ENCODE data around the gene OSCAR. TPM values are rescaled to one million over a fixed set of nuclear protein-coding genes. Genes with fewer than 3 reads are reported as not detected.

The OSCAR gene
- total RNA-seq, 4 donors from 2014 or later, result 0.49 to 2.7 (median 1.8) TPM

DNA sequence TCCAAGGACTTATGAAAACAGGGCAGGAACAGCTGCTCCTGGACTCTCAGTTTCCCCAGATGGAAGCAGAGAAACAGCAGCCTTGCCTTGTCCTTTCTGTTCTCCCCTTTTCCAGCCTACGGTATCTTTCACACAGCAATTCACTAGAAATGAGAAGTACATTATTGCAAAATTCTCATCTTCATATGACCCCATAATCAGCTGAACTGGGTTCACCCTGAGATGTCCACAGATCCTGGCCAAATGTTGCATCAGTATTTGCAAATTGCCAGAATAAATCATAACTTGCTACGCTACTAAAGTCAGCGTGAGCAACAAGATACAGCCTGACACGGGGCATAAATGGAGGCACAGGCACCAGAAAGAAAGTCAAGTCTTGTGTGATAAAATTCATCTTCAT lies 53.0 kb downstream of the OSCAR start:
- peaks cover 36% of the 10 kb centered on the region for H3K27me3 ChIP-seq
- H3K27ac ChIP-seq, result no peak overlapping the region
- no peaks in the 10 kb centered on the region for H3K9me3 ChIP-seq
- no peaks in the 10 kb centered on the region for H3K4me1 ChIP-seq
- DNase-seq (ENCODE audit: low spot score in 2 of 2), result no peak
- no peaks in the 10 kb centered on the region for H3K36me3 ChIP-seq
- no peak overlapping the region for H3K4me3 ChIP-seq
- TF ChIP-seq CTCF (IDR thresholded peaks at IDR 0.05) (no peak), POLR2A (IDR thresholded peaks at IDR 0.05) (no peak), EP300 (IDR thresholded peaks at IDR 0.05) (no peak), POLR2AphosphoS5 (IDR thresholded peaks at IDR 0.05) (no peak)
- WGBS, result 84% methylated on average over 4 of the region's 4 CpGs

DNA sequence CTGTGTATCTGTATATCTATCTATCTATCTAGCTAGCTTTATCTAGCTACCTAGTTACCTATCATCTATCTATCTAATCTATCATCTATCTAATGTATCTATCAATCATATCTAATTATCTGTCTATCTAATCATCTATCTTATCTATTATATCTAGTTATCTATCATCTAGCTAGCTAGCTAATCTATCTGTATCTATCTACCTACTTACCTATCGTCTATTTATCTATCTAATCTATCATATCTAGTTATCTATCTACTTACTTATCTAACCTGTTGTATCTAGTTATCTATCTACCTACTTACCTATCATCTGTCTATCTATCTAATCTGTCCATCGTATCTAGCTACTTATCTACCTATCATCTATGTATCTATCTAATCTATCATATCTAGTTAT lies 54.8 kb downstream of the OSCAR start:
- WGBS, result 86% methylated on average over 2 of the region's 2 CpGs
- no peak for TF ChIP-seq EP300 (IDR thresholded peaks at IDR 0.05)
- TF ChIP-seq POLR2AphosphoS5 (IDR thresholded peaks at IDR 0.05), result no peak
- TF ChIP-seq POLR2A (IDR thresholded peaks at IDR 0.05), result no peak
- no peak for TF ChIP-seq CTCF (IDR thresholded peaks at IDR 0.05)

More for the DNA sequence above, 54.8 kb downstream of the OSCAR start:
- Histone ChIP-seq H3K4me1 (no peaks in the 10 kb centered on the region), H3K36me3 (no peaks in the 10 kb centered on the region), H3K4me3 (no peak overlapping the region), H3K27me3 (peaks cover 44% of the 10 kb centered on the region), H3K27ac (no peak overlapping the region), H3K9me3 (no peaks in the 10 kb centered on the region)
- no peak for DNase-seq (ENCODE audit: low spot score in 2 of 2)

Other genes starting within 250 kb of the OSCAR start
- 10 to 100 TPM; 27.5 to 72.4 (median 67.4) TPM for gene MYADM, start 232.9 kb downstream of the OSCAR start, total RNA-seq
- gene PRKCG, start 218.6 kb downstream of the OSCAR start, total RNA-seq, result not detected
- gene CACNG7, start 191.5 kb downstream of the OSCAR start, total RNA-seq, result not detected
- under 1 TPM in 2 of 4 donors, not detected in 2; 0.08 to 0.25 TPM for gene CACNG8, start 137.9 kb downstream of the OSCAR start, total RNA-seq
- not detected for gene CACNG6, start 109.2 kb downstream of the OSCAR start, total RNA-seq
- not detected for gene VSTM1, start 36.9 kb downstream of the OSCAR start, total RNA-seq
- gene TARM1, start 19.4 kb downstream of the OSCAR start, total RNA-seq, result not detected
- 10 to 100 TPM; 23.1 to 71.9 (median 46.4) TPM for gene NDUFA3, start 2.1 kb upstream of the OSCAR start, total RNA-seq
- 10 to 100 TPM in 3 of 4 donors, 1 to 10 TPM in 1; 7.8 to 16.5 (median 11.5) TPM for gene TFPT, start 14.9 kb upstream of the OSCAR start, total RNA-seq
- 10 to 100 TPM; 49.6 to 75.3 (median 55.4) TPM for gene PRPF31, start 15.0 kb upstream of the OSCAR start, total RNA-seq
- 10 to 100 TPM; 27.3 to 40.7 (median 35.2) TPM for gene CNOT3, start 37.0 kb upstream of the OSCAR start, total RNA-seq
- gene LENG1, start 58.9 kb upstream of the OSCAR start, total RNA-seq, result 1 to 10 TPM; 2.6 to 4.6 (median 4.0) TPM
- gene TMC4, start 72.4 kb upstream of the OSCAR start, total RNA-seq, result 10 to 100 TPM in 2 of 4 donors, 1 to 10 TPM in 2; 3.4 to 22.8 (median 9.0) TPM
- gene MBOAT7, start 88.8 kb upstream of the OSCAR start, total RNA-seq, result 10 to 100 TPM; 54.7 to 96.5 (median 58.7) TPM
- gene TSEN34, start 90.5 kb upstream of the OSCAR start, total RNA-seq, result 10 to 100 TPM; 42.7 to 76.3 (median 69.1) TPM
- gene RPS9, start 100.1 kb upstream of the OSCAR start, total RNA-seq, result 1,000 to 10,000 TPM; 1,403 to 3,061 (median 2,817) TPM
- 1 to 10 TPM in 3 of 4 donors, under 1 TPM in 1; 0.34 to 5.7 (median 2.9) TPM for gene LILRB3, start 122.2 kb upstream of the OSCAR start, total RNA-seq
- gene LILRA6, start 142.0 kb upstream of the OSCAR start, total RNA-seq, result under 1 TPM in 1 of 4 donors, not detected in 3; 0.51 TPM
- gene LILRB5, start 156.5 kb upstream of the OSCAR start, total RNA-seq, result 1 to 10 TPM in 2 of 4 donors, under 1 TPM in 2; 0.68 to 3.4 (median 2.0) TPM
- gene LILRB2, start 180.3 kb upstream of the OSCAR start, total RNA-seq, result under 1 TPM in 3 of 4 donors, not detected in 1; 0.38 to 0.80 (median 0.64) TPM
- gene LILRA5, start 212.4 kb upstream of the OSCAR start, total RNA-seq, result not detected
- under 1 TPM in 3 of 4 donors, not detected in 1; 0.48 to 0.72 (median 0.55) TPM for gene LILRA4, start 238.4 kb upstream of the OSCAR start, total RNA-seq

Data from suprapubic skin (tissue), 4 donors.